ENCODE data around the gene RYR1.
"Not testable (repeated sequence)": the region's sequence is repeated elsewhere in the genome, so short reads cannot be mapped to it uniquely, and the experiment has no call there.

Gene RYR1

GRCh38 chr19:38469151-38469550 lies 35.7 kb downstream of the RYR1 start:
- no peak overlapping the region for H3K4me3 ChIP-seq (ENCODE audit: low read depth, low read length)
- no peak for TF ChIP-seq CTCF (conservative IDR thresholded peaks at IDR 0.05; ENCODE audit: low read depth, low read length)

GRCh38 chr19:38470788-38471480 lies 37.4 kb downstream of the RYR1 start:
- no peak for TF ChIP-seq CTCF (conservative IDR thresholded peaks at IDR 0.05; ENCODE audit: low read depth, low read length)
- DNase-seq (ENCODE audit: low read depth) = no peak
- H3K4me3 ChIP-seq (ENCODE audit: low read depth, low read length) = no peak overlapping the region

More at GRCh38 chr19:38469151-38469550, 35.7 kb downstream of the RYR1 start:
- DNase-seq (ENCODE audit: low read depth) = no peak

GRCh38 chr19:38472725-38473124 lies 39.2 kb downstream of the RYR1 start:
- not testable (repeated sequence) for DNase-seq (ENCODE audit: low read depth); H3K4me3 ChIP-seq (ENCODE audit: low read depth, low read length)

- no peak overlapping the region for H3K4me3 ChIP-seq (ENCODE audit: low read depth, low read length)
- no peak for DNase-seq (ENCODE audit: low read depth)
- TF ChIP-seq CTCF (conservative IDR thresholded peaks at IDR 0.05; ENCODE audit: low read depth, low read length) = no peak
Observed at GRCh38 chr19:38473201-38473600, 39.7 kb downstream of the RYR1 start.

- H3K4me3 ChIP-seq (ENCODE audit: low read depth, low read length) = no peak overlapping the region
- no peak for DNase-seq (ENCODE audit: low read depth)
- TF ChIP-seq CTCF (conservative IDR thresholded peaks at IDR 0.05; ENCODE audit: low read depth, low read length) = no peak
Observed at GRCh38 chr19:38475176-38475575, 41.7 kb downstream of the RYR1 start.

- TF ChIP-seq CTCF (conservative IDR thresholded peaks at IDR 0.05; ENCODE audit: low read depth, low read length) = peak; percentile 23
- H3K4me3 ChIP-seq (ENCODE audit: low read depth, low read length) = no peak overlapping the region
- peak; percentile 11 for DNase-seq (ENCODE audit: low read depth)
Observed at GRCh38 chr19:38478273-38478971, 44.9 kb downstream of the RYR1 start.

GRCh38 chr19:38482496-38482895 lies 49.0 kb downstream of the RYR1 start:
- TF ChIP-seq CTCF (conservative IDR thresholded peaks at IDR 0.05; ENCODE audit: low read depth, low read length) = no peak
- H3K4me3 ChIP-seq (ENCODE audit: low read depth, low read length) = no peak overlapping the region
- DNase-seq (ENCODE audit: low read depth) = no peak

Measured in choroid plexus epithelial cell (primary cell).